Peyer's patch (tissue), 4 donors: ENCODE measurements around the gene DLGAP1.

Experiments used
- CTCF ChIP-seq, 6 experiments: fragments of 450-650 bp in 4 of 6; fragments of 200-600 bp in 2 of 6; sonication (generic) in 1 of 6; IDR thresholded peaks; one replicate each; pipeline ENCODE4 v1.5.1; 2017 to 2019; ENCODE audit warnings: antibody characterized with exemption in 6 of 6, mild to moderate bottlenecking in 3 of 6, moderate library complexity in 1 of 6
- POLR2A ChIP-seq, 2 donors: fragments of 450-650 bp; IDR thresholded peaks; one replicate each; pipeline ENCODE4 v1.5.1; 2017; ENCODE audit warnings: antibody characterized with exemption in 2 of 2, mild to moderate bottlenecking in 2 of 2, moderate library complexity in 2 of 2

GRCh38 chr18:4360221-4360715 is 94.8 kb downstream of the DLGAP1 start:
- TF ChIP-seq CTCF (IDR thresholded peaks at IDR 0.05) (no peak), POLR2A (IDR thresholded peaks at IDR 0.05) (no peak)
